Loucy (cell line): Measurements from ENCODE around the gene DSC3.

ENCODE experiments used
- H2AFZ ChIP-seq: fragments of 200-600 bp; sonication (generic); 2 replicates; pipeline ENCODE4 v1.6.0; 2016; ENCODE audit warnings: antibody characterized with exemption, mild to moderate bottlenecking, low read length, moderate library complexity
- H3F3A ChIP-seq: fragments of 200-600 bp; 2 replicates; pipeline ENCODE4 v1.6.0; 2016; ENCODE audit warnings: antibody characterized with exemption, low read depth, mild to moderate bottlenecking
- H3K27me3 ChIP-seq: fragments of 200-600 bp; sonication (generic); 2 replicates; pipeline ENCODE4 v1.6.1; 2014; ENCODE audit warnings: low read length, mild to moderate bottlenecking; ENCODE audit not compliant: insufficient read depth, poor library complexity, severe bottlenecking
- H3K36me3 ChIP-seq: fragments of 200-600 bp; sonication (generic); 2 replicates; pipeline ENCODE4 v1.6.1; 2016; ENCODE audit warnings: low read length; ENCODE audit not compliant: insufficient read depth
- H3K4me1 ChIP-seq: fragments of 200-600 bp; sonication (generic); 2 replicates; pipeline ENCODE4 v1.5.1; 2014; ENCODE audit warnings: low read length, mild to moderate bottlenecking; ENCODE audit not compliant: insufficient read depth, poor library complexity, severe bottlenecking
- H3K4me2 ChIP-seq: fragments of 200-600 bp; sonication (generic); 2 replicates; pipeline ENCODE4 v1.6.0; 2014; ENCODE audit warnings: antibody characterized with exemption, low read length, low read depth, mild to moderate bottlenecking; ENCODE audit not compliant: poor library complexity, severe bottlenecking
- H3K4me3 ChIP-seq: fragments of 200-600 bp; sonication (generic); 2 replicates; pipeline ENCODE4 v1.5.1; 2014; ENCODE audit warnings: low read length, mild to moderate bottlenecking, mixed read lengths; ENCODE audit not compliant: poor library complexity, severe bottlenecking
- H3K79me2 ChIP-seq: fragments of 200-600 bp; sonication (generic); 2 replicates; pipeline ENCODE4 v1.6.1; 2014; ENCODE audit warnings: low read length; ENCODE audit not compliant: insufficient read depth
- H3K9ac ChIP-seq: fragments of 200-600 bp; sonication (generic); 2 replicates; pipeline ENCODE4 v1.6.0; 2014; ENCODE audit warnings: mild to moderate bottlenecking, low read depth, low read length, moderate library complexity; ENCODE audit not compliant: poor library complexity, severe bottlenecking
- H3K9me2 ChIP-seq: fragments of 200-600 bp; sonication (generic); replicated peaks from 2 replicates; pipeline ENCODE4 v1.6.1; 2016; ENCODE audit warnings: low read depth, low read length, mixed read lengths
- H3K9me3 ChIP-seq: fragments of 200-600 bp; sonication (generic); 2 replicates; pipeline ENCODE4 v1.6.1; 2014; ENCODE audit warnings: mild to moderate bottlenecking, antibody characterized with exemption, low read length, low read depth; ENCODE audit not compliant: insufficient read depth
- H4K20me1 ChIP-seq: fragments of 200-600 bp; sonication (generic); 2 replicates; pipeline ENCODE4 v1.6.0; 2014; ENCODE audit warnings: antibody characterized with exemption, low read length, mild to moderate bottlenecking; ENCODE audit not compliant: insufficient read depth, poor library complexity, severe bottlenecking
- EZH2phosphoT487 ChIP-seq: fragments of 200-600 bp; IDR thresholded peaks from 2 replicates; pipeline ENCODE4 v1.6.1; 2018; ENCODE audit warnings: antibody characterized with exemption, mild to moderate bottlenecking, moderate library complexity, borderline replicate concordance
- TF ChIP-seq, protein P1 (sequence below): fragments of 200-600 bp; sonication (generic); conservative IDR thresholded peaks from 2 replicates; pipeline ENCODE4 v1.5.1; 2014; ENCODE audit warnings: mild to moderate bottlenecking, antibody characterized with exemption, low read length

DSC3 gene

DNA sequence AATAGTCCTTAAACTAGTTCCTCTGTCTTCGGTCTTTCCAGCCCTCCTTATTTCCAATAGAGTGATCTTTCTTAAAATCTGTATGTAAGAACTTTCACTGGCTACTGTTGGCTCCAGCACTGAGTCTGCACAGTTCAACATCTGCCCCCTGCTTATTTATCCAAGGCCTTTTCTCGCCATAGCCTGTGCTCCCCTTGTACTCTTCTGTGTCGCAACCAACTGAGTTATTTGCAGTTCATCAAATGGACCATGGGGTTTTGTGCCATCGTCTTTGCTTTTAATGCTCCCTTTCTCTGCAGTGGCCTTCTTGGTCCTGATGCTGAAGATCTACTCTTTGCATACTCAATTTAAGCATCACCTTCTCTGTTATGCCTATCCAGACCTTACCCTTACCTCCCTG is 77.3 kb downstream of the DSC3 start:
- no peak overlapping the region for H3K4me2 ChIP-seq
- no peaks in the 10 kb centered on the region for H3K79me2 ChIP-seq
- no peak overlapping the region for H3K4me3 ChIP-seq
- H2AFZ ChIP-seq = no peak overlapping the region
- H3K4me1 ChIP-seq = no peaks in the 10 kb centered on the region
- H3F3A ChIP-seq = no peaks in the 10 kb centered on the region
- no peak overlapping the region for H3K9ac ChIP-seq
- TF ChIP-seq EZH2phosphoT487 = no peak
- TF ChIP-seq, protein P1, sequence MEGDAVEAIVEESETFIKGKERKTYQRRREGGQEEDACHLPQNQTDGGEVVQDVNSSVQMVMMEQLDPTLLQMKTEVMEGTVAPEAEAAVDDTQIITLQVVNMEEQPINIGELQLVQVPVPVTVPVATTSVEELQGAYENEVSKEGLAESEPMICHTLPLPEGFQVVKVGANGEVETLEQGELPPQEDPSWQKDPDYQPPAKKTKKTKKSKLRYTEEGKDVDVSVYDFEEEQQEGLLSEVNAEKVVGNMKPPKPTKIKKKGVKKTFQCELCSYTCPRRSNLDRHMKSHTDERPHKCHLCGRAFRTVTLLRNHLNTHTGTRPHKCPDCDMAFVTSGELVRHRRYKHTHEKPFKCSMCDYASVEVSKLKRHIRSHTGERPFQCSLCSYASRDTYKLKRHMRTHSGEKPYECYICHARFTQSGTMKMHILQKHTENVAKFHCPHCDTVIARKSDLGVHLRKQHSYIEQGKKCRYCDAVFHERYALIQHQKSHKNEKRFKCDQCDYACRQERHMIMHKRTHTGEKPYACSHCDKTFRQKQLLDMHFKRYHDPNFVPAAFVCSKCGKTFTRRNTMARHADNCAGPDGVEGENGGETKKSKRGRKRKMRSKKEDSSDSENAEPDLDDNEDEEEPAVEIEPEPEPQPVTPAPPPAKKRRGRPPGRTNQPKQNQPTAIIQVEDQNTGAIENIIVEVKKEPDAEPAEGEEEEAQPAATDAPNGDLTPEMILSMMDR = no peak
- H3K9me3 ChIP-seq = no peaks in the 10 kb centered on the region
- no peaks in the 10 kb centered on the region for H3K27me3 ChIP-seq
- no peaks in the 10 kb centered on the region for H3K36me3 ChIP-seq
- no peaks in the 10 kb centered on the region for H3K9me2 ChIP-seq
- no peaks in the 10 kb centered on the region for H4K20me1 ChIP-seq

DNA sequence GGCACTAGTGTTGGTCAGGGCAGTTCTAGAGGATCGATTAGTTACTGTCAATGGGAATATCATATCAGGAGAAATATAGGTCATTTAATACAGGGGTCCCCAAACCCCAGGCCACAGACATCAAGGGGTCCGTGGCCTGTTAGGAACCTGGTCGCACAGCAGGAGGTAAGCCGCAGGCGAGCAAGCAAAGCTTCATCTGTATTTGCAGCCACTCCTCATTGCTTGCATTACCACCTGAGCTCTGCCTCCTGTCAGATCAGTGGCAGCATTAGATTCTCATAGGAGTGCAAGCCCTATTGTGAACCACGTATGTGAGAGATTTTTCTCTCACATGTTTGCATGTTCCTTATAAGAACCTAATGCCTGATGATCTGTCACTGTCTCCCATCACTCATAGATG is 81.9 kb downstream of the DSC3 start:
- Histone ChIP-seq H3F3A (no peaks in the 10 kb centered on the region), H3K9ac (no peak overlapping the region), H2AFZ (no peak overlapping the region), H3K36me3 (no peaks in the 10 kb centered on the region), H3K79me2 (no peaks in the 10 kb centered on the region), H3K4me1 (no peaks in the 10 kb centered on the region), H3K9me2 (no peaks in the 10 kb centered on the region), H3K9me3 (no peaks in the 10 kb centered on the region), H3K27me3 (no peaks in the 10 kb centered on the region), H3K4me2 (no peak overlapping the region), H4K20me1 (no peaks in the 10 kb centered on the region), H3K4me3 (no peak overlapping the region)
- TF ChIP-seq, protein P1 = no peak
- no peak for TF ChIP-seq EZH2phosphoT487

DNA sequence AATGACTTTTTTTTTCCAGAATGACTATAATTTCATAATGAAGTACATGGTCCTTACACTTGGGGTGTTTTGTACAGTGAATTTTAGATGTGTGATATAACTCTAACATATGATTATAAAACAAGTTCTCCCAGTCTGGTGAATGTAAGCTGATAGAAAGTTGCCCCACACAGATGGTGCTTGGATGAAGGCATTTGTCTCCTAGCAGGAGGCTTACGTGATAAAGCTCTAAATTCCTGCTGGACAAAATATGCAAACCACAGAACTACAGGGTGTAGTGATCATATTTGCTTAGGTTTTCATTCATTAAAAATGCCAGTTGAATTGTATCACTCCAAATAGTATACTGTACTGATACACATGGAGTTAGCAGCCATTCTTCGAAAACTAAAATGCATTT is 85.5 kb downstream of the DSC3 start:
- Histone ChIP-seq H3K9me3 (no peaks in the 10 kb centered on the region), H3K27me3 (no peaks in the 10 kb centered on the region), H3K9ac (no peak overlapping the region), H3K36me3 (no peaks in the 10 kb centered on the region), H3K4me1 (no peaks in the 10 kb centered on the region), H3K9me2 (no peaks in the 10 kb centered on the region), H3F3A (no peaks in the 10 kb centered on the region), H3K4me2 (no peak overlapping the region), H4K20me1 (no peaks in the 10 kb centered on the region), H3K4me3 (no peak overlapping the region), H3K79me2 (no peaks in the 10 kb centered on the region), H2AFZ (no peak overlapping the region)
- TF ChIP-seq, protein P1 = no peak
- no peak for TF ChIP-seq EZH2phosphoT487
